Stimulated activated CD8-positive, alpha-beta memory T cell treated with anti-CD3 and anti-CD28 coated beads, Interleukin-15, amount 100 ng/mL, for 1 hour (primary cell): ENCODE data around the gene GJD3.

Experiments
- DNase-seq: peaks from one replicate; pipeline ENCODE4 v3.0.0-alpha.2; 2020; ENCODE audit warnings: low read depth

Gene GJD3

DNA sequence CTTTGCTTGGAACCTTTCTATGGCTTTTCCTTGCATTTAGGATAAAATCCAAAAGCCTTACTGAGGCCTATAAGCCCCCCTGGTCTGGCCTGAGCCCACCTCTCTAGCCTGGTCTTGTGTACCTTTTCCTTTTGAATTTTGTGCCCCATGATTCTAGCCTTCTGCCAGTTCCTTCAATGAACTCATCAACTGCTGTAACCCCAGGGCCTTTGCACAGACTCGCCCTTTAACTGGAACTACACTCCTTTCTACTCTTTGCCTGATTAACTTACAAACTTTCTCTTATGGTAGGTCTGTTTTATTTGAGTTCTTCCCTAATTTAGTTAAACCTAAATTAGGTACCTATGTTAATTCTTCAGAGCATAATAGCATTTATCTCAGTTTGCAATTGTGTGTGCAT lies 24.2 kb downstream of the GJD3 start:
- no peak for DNase-seq

DNA sequence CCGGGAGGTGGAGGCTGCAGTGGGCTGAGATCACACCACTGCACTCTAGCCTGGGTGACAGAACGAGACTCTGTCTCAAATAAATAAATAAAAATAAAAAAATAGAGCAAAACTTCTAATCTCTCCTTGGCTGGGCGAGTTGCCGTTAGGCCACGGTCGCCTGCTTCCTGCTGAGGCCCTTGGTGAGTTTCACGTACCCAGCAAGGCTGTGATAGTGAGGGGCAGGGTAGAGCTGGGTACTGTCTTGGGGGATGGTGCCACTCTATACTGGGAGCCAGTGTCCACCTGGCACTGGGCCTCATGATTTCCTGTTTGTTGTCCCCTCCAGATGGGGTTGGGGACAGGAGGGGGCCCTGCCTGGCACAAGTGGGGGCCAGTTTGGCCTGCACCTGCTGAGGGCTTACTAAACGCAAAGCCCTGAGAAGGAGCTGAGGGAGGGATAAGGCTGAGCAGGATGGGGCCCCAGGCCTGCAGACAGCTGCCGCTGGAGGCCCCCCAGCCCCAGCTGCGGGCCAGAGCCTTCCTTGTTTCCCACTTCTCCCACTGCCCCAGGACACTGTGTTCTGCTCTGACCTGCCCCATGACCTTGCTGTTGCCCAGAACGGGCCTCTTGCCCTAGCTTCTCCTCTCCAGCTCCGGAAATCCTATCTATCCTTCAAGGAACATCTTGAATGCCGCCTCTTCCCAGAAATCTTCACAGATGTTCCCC lies 25.4 kb downstream of the GJD3 start:
- DNase-seq = no peak

DNA sequence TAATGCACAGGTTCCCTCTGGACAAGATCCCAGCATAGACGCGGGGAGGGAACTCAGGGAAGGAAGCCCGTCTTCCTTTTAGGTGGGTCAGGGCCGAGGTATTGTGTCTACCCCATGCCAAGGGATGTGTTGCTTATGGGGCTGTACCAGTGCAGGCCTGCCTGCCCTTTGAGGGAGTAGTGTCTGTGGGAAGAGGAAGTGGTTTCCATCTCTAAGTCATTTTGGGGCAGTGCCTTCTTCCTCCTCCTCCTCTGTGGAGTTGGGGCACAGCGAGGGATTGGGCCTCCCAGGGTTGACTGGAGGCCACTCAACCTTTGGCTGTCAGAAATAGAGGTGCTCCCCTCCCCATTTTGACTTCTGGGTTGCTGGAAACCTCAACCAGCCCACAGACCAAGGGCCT lies 26.5 kb downstream of the GJD3 start:
- no peak for DNase-seq

DNA sequence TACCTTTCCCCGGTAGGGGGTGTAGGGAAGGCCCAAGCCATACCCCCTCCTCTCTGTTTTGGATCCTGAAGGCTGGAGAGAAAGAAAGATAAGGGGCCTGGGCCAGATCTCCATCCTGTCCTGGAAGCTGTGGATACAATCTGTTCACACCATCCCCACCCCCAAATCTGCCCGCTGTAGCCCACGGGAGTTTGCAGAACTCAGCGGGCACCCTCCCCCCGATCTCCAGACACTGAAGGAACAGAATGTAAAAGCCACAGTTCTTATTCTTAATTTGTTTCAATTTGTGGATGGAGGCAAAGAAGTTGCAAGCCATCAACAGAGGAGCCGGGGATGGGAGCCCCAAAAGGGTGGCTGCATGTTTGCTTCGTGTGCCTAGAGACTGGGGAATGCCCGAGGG lies 27.2 kb downstream of the GJD3 start:
- no peak for DNase-seq

DNA sequence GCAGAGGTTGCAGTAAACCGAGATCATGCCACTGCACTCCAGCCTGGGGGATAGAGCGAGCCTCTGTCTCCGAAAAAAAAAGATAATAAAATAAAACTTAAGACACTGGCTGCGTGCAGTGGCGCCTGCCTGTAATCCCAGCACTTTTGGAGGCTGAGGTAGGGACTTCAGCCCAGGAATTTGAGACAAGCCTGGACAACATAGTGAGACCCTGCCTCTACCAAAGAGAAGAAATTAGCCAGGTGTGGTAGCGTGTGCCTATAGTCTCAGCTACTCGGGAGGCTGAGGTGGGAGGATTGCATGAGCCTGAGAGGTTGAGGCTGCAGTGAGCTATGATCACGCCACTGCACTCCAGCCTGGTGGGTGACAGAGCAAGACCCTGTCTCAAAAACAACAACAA lies 28.9 kb downstream of the GJD3 start:
- DNase-seq = no peak

DNA sequence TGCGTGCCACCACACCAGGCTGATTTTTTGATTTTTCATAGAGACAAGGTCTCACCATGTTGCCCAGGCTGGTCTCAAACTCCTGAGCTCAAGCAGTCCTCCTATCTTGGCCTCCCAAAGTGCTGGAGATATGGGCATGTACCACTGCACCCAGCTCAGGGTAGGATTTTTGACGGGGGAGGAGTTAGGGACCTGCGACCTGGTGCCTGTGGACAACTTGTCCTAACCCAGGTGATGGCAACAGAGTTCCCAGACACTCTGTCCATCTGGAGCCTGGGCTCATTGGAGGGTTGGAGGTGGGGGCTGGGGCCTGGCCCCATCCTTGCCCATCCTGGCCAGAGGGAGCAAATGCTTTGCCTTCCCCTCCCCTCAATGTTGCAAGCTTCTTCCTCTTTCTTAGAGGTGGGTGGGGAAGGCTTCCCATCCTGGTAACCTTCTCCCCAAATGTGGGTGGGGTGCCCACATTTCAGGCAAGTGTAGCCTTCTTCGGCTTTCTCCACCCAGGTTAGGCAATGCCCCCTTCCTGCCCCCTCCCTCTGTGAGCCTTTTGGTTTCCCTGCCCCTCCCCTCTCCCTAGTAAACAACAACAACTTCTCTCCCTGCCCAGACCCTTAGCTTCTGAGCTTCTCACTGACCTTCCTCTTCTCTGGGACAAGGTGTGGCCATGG lies 30.6 kb downstream of the GJD3 start:
- no peak for DNase-seq

DNA sequence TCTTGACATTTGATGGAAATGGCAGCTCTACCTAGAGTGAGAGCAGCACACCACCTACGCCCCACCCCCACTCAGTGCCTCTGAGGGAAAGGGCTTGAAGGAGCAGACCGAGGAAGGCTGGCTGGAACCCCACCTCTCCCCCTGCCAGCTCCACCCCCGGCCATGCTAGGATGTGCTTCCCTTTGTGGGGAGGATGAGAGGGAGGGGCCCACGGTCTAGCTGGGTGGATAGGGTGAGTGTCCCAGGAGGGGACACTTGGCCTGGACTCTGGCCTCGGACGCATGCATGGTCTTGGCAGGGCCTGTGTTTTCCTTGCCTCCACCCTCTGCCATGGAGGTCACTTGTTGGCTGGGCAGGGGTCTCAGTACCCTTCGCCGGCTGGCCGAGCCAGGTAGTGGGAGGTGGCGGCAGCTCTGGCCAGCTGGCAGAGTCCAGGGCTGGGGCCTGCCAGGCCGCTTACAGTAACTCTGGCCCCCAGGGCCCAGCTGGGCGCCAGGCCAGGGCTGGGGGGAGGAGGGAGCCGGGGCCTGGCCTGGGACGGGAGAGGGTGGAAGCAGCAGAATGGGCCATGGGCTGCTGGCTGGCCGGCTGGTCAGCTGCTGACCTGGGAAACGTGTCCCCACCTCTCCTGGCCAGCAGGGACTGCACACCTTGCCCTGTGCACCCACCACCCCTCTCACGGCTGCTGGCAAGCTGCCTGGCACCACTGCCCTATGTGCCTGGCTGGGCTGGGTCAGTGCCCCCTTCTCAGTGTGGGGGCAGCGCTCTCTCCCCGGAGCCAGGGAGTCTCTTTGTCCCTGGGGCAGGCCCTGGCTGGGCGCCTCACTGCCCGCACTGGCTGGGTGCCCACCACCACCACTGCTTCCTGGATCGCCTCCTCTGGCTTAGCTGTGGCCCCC lies 32.5 kb downstream of the GJD3 start:
- DNase-seq = no peak

DNA sequence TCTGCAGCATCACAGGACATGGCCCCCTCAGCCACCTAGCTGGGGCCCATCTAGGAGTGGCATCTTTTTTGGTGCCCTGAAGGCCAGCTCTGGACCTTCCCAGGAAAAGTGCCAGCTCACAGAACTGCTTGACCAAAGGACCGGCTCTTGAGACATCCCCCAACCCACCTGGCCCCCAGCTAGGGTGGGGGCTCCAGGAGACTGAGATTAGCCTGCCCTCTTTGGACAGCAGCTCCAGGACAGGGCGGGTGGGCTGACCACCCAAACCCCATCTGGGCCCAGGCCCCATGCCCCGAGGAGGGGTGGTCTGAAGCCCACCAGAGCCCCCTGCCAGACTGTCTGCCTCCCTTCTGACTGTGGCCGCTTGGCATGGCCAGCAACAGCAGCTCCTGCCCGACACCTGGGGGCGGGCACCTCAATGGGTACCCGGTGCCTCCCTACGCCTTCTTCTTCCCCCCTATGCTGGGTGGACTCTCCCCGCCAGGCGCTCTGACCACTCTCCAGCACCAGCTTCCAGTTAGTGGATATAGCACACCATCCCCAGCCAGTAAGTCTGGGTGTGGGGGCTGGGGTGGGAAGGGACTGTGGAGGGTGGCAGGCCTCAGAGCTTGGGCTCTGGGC lies 33.6 kb downstream of the GJD3 start:
- DNase-seq = no peak

DNA sequence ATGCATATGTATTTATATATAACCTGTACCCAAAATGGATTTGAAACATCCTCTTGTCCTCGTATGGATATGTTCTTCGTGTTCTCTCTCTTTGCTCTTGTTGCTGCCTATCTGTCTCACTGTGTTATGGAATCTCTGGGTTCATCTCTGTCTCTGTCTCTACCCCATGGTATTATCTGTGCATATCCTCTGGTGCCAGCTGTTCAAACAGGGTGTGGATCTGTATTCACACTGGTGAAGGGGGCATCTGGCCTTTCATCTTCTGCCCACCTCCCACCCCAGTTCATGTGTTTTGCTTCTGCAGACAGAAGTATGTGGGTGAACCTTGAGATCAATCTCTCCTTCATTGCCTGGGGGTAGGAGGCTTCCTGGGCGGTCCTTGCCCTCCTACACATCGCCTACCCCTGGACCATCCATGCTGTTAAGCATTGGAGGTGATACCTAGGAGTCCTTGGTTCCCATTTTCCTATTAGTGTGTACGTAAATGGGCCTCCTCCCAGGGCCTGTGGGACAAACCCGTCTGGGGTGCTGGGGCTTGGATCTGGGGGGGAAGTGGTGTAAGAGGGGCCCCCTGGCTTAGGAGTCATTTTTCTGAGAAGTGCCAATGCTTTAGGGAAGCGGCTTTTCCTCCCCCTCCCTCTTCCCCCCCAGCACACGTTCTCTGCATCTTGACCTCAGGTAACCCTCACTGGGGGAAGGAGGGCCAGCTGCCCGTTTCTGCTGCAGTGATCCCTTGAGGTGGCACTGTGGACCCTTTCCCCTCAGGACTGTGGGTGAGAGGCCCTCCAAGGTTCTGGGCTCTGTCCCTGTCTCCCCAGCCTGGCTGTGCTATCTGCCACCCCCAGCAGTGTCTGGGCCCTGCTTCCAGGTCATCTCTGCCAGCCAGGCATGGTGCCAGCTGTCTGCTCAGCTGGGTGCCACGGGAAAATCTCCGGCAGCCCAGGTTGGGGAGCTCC lies 34.4 kb downstream of the GJD3 start:
- DNase-seq = no peak

DNA sequence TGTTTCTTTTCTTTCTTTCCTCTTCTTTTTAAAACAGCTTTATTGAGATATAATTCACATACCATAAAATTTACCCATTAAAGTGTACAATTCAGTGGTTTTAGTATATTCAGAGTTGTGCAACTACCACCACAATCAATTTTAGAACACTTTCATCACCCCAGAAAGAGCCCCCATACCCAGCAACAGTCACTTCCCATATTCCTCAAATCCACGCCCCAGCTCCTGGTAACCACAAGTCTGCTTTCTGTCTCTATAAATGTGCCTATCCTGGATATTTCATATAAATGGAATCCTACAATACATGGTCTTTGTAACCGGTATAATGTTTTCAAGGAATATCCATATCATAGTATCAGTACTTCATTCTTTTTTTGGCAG lies 36.2 kb downstream of the GJD3 start:
- DNase-seq = no peak

DNA sequence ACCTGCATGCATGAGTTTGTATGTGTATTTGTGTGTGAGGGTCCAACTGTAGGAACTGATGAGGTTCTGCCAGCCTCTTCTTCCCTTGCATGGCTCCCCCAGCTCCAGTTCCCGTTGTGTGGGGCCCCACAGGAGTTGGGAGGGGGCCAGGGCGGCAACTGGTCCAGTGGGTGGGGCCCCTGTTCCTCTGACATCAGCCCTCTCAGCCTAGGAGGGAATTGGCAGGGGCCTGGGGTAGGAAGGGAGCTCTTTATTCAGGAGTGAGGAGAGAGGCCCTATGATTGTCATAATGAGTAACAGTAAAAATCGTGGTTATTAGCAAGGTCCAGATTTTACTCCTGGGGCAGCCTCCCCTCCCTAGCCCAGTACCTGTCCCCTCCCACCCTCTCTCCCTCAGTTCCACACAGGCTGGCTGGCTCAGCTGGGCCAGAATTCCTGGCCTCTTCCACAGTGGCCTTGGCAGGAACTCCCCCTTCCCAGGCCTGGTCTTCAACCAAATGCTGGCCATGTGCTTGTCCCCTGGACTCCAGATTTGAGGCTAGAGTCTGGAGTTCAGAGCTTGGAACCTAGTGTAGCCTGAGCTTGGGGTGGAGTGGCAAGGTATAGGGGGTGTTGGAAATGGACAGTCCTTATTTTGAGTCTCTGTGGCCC lies 36.7 kb downstream of the GJD3 start:
- no peak for DNase-seq

DNA sequence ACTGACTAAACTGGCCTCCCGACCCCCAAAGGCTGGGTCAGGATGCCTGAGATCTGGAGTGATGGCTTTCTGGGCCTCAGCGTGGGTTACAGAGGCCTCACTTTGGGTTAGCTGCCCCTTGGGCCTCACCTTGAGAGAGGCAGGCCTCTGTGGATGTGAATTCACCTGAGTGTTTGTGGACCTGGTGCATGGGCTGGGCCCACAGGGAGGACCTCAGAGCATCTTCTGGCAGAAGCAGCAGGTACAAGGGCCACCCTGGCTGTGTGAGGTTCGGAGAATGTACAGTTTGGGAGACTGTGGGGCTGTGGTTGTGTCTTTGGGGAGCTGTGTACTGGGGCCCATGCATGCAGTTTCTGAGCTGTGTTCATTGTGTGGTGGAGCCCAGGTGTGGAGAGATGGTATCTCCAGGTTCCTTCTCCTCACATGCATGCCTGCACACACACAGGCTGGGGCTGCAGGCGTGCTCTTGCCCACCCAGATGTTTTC lies 37.2 kb downstream of the GJD3 start:
- DNase-seq = no peak

DNA sequence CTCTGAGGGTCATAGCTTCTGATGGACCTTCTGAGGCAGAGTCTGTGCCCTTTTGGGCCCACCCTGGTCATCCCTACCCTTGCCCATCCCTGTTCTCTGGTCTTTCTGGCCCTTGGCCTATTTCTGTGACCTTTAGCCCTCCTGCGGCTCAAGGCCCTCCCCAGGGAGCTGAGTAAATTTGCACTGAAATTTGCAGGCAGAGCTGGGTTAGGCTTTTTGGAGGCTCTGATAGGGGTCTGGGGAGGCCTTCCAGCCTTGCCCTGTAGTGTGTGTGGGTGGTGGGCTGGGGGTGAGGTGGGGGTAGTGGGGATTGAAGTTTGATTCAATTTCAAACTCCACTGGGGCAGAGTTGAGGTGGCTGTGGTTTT lies 37.7 kb downstream of the GJD3 start:
- DNase-seq = no peak

DNA sequence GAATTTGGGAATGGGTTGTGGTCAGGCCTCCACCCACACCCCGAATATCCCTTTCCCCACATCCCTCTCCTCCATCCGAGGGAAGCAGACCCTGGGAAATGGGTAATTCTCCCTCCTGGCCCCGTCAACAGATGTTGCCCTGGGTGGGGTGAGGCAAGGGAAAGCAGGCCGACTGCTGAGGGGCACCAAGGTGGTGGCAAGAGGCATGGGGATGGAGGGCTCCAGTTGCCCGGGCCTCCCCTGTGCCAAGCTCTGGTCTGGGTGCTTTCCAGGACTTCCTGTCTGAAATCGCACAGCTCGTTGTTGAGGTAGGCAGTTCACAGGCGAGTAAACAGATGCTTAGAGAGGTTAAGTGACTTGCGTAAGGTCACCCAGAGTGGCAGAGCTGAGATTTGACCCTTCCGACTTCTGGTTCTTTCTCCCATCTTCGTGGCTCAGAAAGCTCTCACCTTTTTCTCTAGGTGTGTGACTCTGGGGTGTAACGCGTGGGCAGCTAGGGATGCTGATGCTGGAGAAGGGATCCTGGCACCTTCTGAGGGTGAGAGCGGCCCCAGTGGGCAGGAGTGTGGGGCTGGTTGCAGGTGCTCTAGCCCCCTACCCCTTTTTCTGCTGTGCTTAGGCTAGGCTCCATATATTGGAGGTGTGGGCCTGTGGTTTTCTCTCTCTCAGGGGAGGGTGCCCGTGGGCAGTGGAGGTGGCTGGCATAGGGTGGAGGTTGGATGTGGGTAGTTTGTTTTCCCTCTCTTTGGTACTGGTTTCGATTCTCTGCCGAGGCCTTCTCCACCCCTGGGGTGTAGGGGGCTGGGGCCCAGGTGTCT lies 38.3 kb downstream of the GJD3 start:
- no peak for DNase-seq

DNA sequence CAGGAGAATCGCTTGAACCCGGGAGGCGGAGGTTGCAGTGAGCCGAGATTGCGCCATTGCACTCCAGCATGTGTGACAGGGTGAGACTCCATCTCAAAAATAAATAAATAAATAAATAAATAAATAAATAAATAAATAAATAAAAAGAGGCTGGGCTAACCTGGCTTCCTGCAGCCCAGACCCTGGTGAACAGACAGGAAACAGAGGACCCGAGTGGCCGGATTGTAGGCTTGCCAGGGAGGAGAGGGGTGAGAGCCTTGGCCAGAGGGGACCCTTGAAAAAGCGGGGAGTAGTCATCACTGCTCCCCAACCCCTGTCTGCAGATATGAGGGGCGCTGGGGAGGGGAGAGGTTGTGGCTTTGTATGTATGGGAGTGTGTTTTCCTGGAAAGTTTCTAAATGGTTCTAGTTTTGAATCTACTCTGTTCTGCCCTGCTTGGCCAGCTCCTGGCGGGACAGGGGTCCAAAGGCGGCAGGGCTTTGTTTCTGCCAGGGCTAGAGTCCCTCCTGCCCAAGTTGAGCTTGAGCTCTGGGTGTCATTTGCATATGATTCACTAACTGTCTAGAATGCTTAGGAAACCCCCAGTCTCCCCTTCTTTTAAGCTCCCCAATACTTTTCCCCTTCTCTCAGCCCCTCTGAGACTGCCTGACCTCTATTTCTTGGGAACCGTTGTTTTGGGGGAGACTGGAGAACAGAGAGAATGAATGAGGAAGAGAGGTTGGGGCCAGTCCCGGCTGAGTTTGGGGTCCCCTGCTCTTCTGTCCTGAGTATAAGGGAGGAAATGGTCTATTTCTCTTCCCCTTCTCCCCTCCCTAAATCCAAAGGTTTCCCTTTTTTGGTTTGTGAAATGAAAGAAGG lies 39.2 kb downstream of the GJD3 start:
- no peak for DNase-seq

DNA sequence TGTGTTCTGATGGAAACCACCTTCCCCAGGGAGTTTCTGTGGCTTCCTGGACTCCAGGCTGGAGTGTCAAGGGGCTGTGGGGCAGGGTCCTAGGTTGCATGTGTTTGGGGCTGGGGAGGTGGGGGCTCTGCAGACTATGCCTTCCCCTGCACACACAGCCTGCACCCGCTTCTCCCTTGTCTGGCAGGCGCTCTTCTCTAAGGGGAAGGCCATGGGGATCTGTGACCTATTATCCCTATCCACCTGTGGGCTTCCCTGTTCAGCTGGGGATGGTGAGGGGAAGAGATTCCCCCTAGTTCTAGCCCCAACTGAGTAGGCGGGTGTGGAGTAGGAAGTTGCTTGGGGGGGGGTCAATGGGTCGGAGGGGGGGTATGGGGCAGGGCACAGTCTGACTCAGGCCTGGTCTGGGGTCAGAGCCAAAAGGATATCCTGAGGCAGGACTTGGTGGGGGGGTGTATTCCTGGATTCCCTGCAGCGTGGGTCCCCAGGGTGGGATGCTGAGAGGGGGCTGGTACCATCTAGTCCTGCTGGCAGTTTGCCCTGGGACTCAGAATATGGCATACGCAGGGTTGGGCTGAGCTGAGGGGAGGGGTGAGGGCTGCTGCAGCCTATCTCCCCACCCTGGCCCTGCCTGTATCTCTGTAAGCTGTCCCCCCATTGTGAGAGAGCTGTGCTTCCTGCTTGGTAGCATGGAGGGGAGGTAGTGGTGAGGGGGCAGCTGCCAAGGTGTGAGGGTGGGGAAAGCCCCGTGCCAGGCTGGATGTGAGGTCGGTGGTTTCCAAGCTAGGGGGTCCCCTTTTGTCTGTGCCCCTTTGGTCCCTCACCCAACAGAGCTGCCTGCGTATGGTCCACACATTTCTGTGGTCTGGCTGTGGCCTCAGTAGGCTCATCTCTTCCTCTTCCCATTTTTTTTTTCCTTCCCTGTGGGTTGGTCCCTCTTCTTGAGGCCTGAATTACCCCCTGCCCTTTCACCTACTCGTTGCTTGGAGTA lies 40.9 kb downstream of the GJD3 start:
- DNase-seq = no peak
